Gastrocnemius medialis (tissue), 4 donors: Measurements from ENCODE around the gene RCAN1.

ENCODE experiments used
- CTCF ChIP-seq, 5 experiments: fragments of 450-650 bp in 3 of 5; fragments of 200-600 bp in 2 of 5; sonication (generic) in 2 of 5; IDR thresholded peaks in 4 of 5; conservative IDR thresholded peaks in 1 of 5; 1 replicate in 4 of 5; 2 replicates in 1 of 5; pipeline ENCODE4 v1.5.1; 2016 to 2019; ENCODE audit warnings: antibody characterized with exemption in 5 of 5, mild to moderate bottlenecking in 3 of 5, moderate library complexity in 3 of 5
- POLR2A ChIP-seq, 2 donors: fragments of 450-650 bp; IDR thresholded peaks; one replicate each; pipeline ENCODE4 v1.6.1; 2017; ENCODE audit warnings: antibody characterized with exemption in 2 of 2, mild to moderate bottlenecking in 2 of 2, moderate library complexity in 2 of 2

- no peak for TF ChIP-seq CTCF (IDR thresholded peaks at IDR 0.05 in 4 of 5, conservative IDR thresholded peaks at IDR 0.05 in 1 of 5)
- TF ChIP-seq POLR2A (IDR thresholded peaks at IDR 0.05) = no peak
These were observed 49.7 kb downstream of the RCAN1 start for GRCh38 chr21:34565238-34565637.
